K562 (cell line): ENCODE data around the gene TNPO3. TPM values are rescaled to one million over a fixed set of nuclear protein-coding genes. Genes with fewer than 3 reads are reported as not detected.

Experiments
- ATAC-seq: fragments of 200-7000 bp; cut with Tn5 transposase; 3 replicates; pipeline ENCODE4 v1.9.1; 2020; ENCODE audit warnings: moderate library complexity
- BruUV-seq: library from RNA; stranded (reverse); fragments of 400-500 nt; replicated peaks from 2 replicates; lab custom pipeline; 2021; lab: Mats Ljungman, UMichigan
- CTCF ChIA-PET: fragments of 300-600 bp; formaldehyde crosslinking; extraction: SDS; loops from one replicate; lab custom pipeline; 2021; ENCODE audit warnings: low intra/inter-chr PET ratio; lab: Yijun Ruan, JAX
- POLR2A ChIA-PET: fragments of 300-600, 350-650 bp; sonication (Branson Sonifier 250); formaldehyde crosslinking; extraction: SDS; loops from one replicate; lab custom pipeline; 2021; ENCODE audit warnings: antibody characterized with exemption, inconsistent platforms; lab: Yijun Ruan, JAX
- DNase-seq, 4 experiments: peaks; one replicate each; pipeline versions ENCODE4 v3.0.0 to v3.0.0-alpha.2; 2011 to 2018; ENCODE audit warnings: low spot score in 3 of 4, mixed read lengths in 3 of 4; ENCODE audit errors: extremely low read depth in 1 of 4
- FAIRE-seq: peaks from 2 replicates; lab custom pipeline; 2011; peaks lifted over from hg19 to GRCh38; lab: Jason Lieb, UNC
- H2AFZ ChIP-seq: 2 replicates; pipeline ENCODE4 v1.6.0; 2011; ENCODE audit warnings: low read depth, low read length, control low read depth, inconsistent platforms
- H3K27ac ChIP-seq: fragments of 200-600 bp; 3 replicates; pipeline ENCODE4 v1.8.0; 2011; ENCODE audit warnings: low read depth, mild to moderate bottlenecking, control low read depth, inconsistent platforms, low read length, moderate library complexity, mixed read lengths; ENCODE audit errors: extremely low read depth
- H3K27me3 ChIP-seq, 2 experiments: fragments of 300-600 bp in 1 of 2; 2 replicates in 1 of 2; 3 replicates in 1 of 2; pipeline versions ENCODE4 v1.6.0 to v1.8.0; 2011; ENCODE audit warnings: inconsistent platforms in 2 of 2, low read length in 2 of 2, mild to moderate bottlenecking in 1 of 2, mixed read lengths in 1 of 2, moderate library complexity in 1 of 2; ENCODE audit not compliant: control insufficient read depth in 2 of 2, insufficient read depth in 2 of 2
- H3K36me3 ChIP-seq: fragments of 300-600 bp; 3 replicates; pipeline ENCODE4 v1.8.0; 2011; ENCODE audit warnings: mild to moderate bottlenecking, low read length, inconsistent platforms; ENCODE audit not compliant: control insufficient read depth, insufficient read depth
- H3K4me1 ChIP-seq, 2 experiments: fragments of 200-600 bp in 1 of 2; replicated peaks in 1 of 2; 2 replicates in 1 of 2; 3 replicates in 1 of 2; pipeline versions ENCODE4 v1.5.1 to v1.8.0; 2011; ENCODE audit warnings: inconsistent platforms in 2 of 2, low read length in 2 of 2, mild to moderate bottlenecking in 1 of 2, mixed read lengths in 1 of 2, moderate library complexity in 1 of 2; ENCODE audit not compliant: control insufficient read depth in 2 of 2, insufficient read depth in 2 of 2
- H3K4me2 ChIP-seq: 2 replicates; pipeline ENCODE4 v1.6.1; 2011; ENCODE audit warnings: low read length, control low read depth, inconsistent platforms, mixed read lengths; ENCODE audit not compliant: insufficient read depth
- H3K4me3 ChIP-seq: fragments of 200-600 bp; sonication (generic), shearing (Covaris generic); 2 replicates; pipeline ENCODE4 v1.5.1; 2016; ENCODE audit warnings: control low read depth, inconsistent platforms
- H3K79me2 ChIP-seq: fragments of 200-600 bp; 3 replicates; pipeline ENCODE4 v1.8.0; 2011; ENCODE audit warnings: low read length, inconsistent platforms; ENCODE audit not compliant: control insufficient read depth, insufficient read depth
- H3K9ac ChIP-seq, 2 experiments: 2 replicates each; pipeline versions ENCODE4 v1.6.0 to v1.6.1; 2011; ENCODE audit warnings: low read depth in 2 of 2, low read length in 2 of 2, control low read depth in 1 of 2, inconsistent platforms in 1 of 2, mild to moderate bottlenecking in 1 of 2, mixed read lengths in 1 of 2; ENCODE audit not compliant: insufficient read depth in 1 of 2
- H3K9me1 ChIP-seq: one replicate; pipeline ENCODE4 v1.6.0; 2011; ENCODE audit warnings: inconsistent platforms, mild to moderate bottlenecking, low read length, moderate library complexity; ENCODE audit not compliant: control insufficient read depth, insufficient read depth
- H3K9me3 ChIP-seq: replicated peaks from 2 replicates; pipeline ENCODE4 v1.5.1; 2011; ENCODE audit warnings: low read depth, low read length, inconsistent platforms; ENCODE audit not compliant: control insufficient read depth, insufficient read depth
- H4K20me1 ChIP-seq: replicated peaks from 2 replicates; pipeline ENCODE4 v1.6.1; 2011; ENCODE audit warnings: low read length, inconsistent platforms, mixed read lengths; ENCODE audit not compliant: control insufficient read depth, insufficient read depth
- ELF1 ChIP-seq: fragments of 200-800 bp; sonication (Bioruptor generic); IDR thresholded peaks from 2 replicates; pipeline ENCODE4 v1.6.1; 2016; ENCODE audit warnings: missing genetic modification characterization, missing compliant biosample characterization
- NFXL1 ChIP-seq: fragments of 450-650 bp; formaldehyde crosslinking; IDR thresholded peaks from 2 replicates; pipeline ENCODE4 v1.4.0; 2021; ENCODE audit warnings: mild to moderate bottlenecking
- ZFP1 ChIP-seq: fragments of 450-650 bp; formaldehyde crosslinking; IDR thresholded peaks from 2 replicates; pipeline ENCODE4 v1.4.0; 2020; ENCODE audit warnings: mild to moderate bottlenecking, mixed read lengths
- WGBS: fragments of 100-300 bp; shearing (Covaris generic); methylation state at CpG from one replicate; pipeline ENCODE4 v1.1.6; 2016; ENCODE audit warnings: low coverage, mixed read lengths; ENCODE audit not compliant: insufficient coverage; ENCODE audit errors: missing lambda C conversion rate; 5-methylcytosine and 5-hydroxymethylcytosine counted together
- in situ Hi-C: fragments of 300-500 bp; cut with MboI; formaldehyde crosslinking; loops from 4 replicates; pipeline ENCODE4 v1.15.0; 2018; ENCODE audit warnings: inconsistent platforms, mixed read lengths
- intact Hi-C: fragments of 100-400 bp; cut with micrococcal nuclease; formaldehyde crosslinking; loops from 2 replicates; pipeline ENCODE4 v1.14.2; 2022
- polyA plus RNA-seq, 8 experiments: library from polyadenylated mRNA; depleted of rRNA in 4 of 8; stranded (reverse) in 5 of 8; unstranded in 3 of 8; fragments of >200 nt; fragmentation: Nextera tagmentation in 2 of 8; fragmentation: Illumina TruSeq in 1 of 8; extraction: Ambion mirVana in 2 of 8; extraction: Trizol in 1 of 8; gene quantifications; 2 replicates each; pipeline versions ENCODE4 v1.2.1 to v1.2.3, GENCODE V29; 2011 to 2014; ENCODE audit warnings: inconsistent platforms in 1 of 8, missing spikeins in 1 of 8
- total RNA-seq, 7 experiments: library from RNA; depleted of rRNA in 6 of 7; stranded (reverse); fragments of >200 nt in 6 of 7; fragmentation: Illumina TruSeq in 2 of 7; extraction: Trizol in 2 of 7; gene quantifications; 2 replicates each; pipeline versions ENCODE4 v1.2.1 to v1.2.3, GENCODE V29; 2011 to 2021; ENCODE audit warnings: low replicate concordance in 1 of 7
- TF ChIP-seq, protein P1 (sequence below), 2 experiments: IDR thresholded peaks; 2 replicates each; pipeline ENCODE4 v1.6.1; 2011; ENCODE audit warnings: borderline replicate concordance in 1 of 2, control low read depth in 1 of 2, low read depth in 1 of 2, low read length in 1 of 2, mild to moderate bottlenecking in 1 of 2, mixed read lengths in 1 of 2, moderate library complexity in 1 of 2; ENCODE audit not compliant: insufficient read depth in 1 of 2, insufficient read length in 1 of 2, poor library complexity in 1 of 2, severe bottlenecking in 1 of 2; ENCODE audit errors: extremely low read depth in 1 of 2
- TF ChIP-seq, protein P2 (sequence below): fragments of 450-650 bp; formaldehyde crosslinking; IDR thresholded peaks from 2 replicates; pipeline ENCODE4 v1.4.0; 2020; ENCODE audit warnings: mild to moderate bottlenecking, moderate library complexity
- TF ChIP-seq, protein P3 (sequence below), 2 experiments: fragments of 200-800 bp in 1 of 2; sonication (Bioruptor generic) in 1 of 2; sonication (generic) in 1 of 2; formaldehyde crosslinking in 1 of 2; IDR thresholded peaks in 1 of 2; conservative IDR thresholded peaks in 1 of 2; 2 replicates each; pipeline versions ENCODE4 v1.5.0 to v1.6.1; 2016 to 2020; ENCODE audit warnings: missing compliant biosample characterization in 1 of 2, missing genetic modification characterization in 1 of 2, missing genetic modification reagents in 1 of 2
- TF ChIP-seq, protein P4 (sequence below): sonication (generic); formaldehyde crosslinking; IDR thresholded peaks from 2 replicates; pipeline ENCODE4 v1.8.0; 2023; ENCODE audit warnings: missing genetic modification reagents, mild to moderate bottlenecking, borderline replicate concordance

The TNPO3 gene
- total and polyA plus RNA-seq, 9 of the 15 experiments (the other 6 are each of a cell fraction or from before 2014, with no cell fraction given), result 35.8 to 125 (median 110) TPM

- ChIA-PET CTCF (no interaction called here), POLR2A (interaction anchor here (0.5 to 5.6 kb wide), 18 partner anchors 10 to 770 kb away, joined by 3 to 149 read pairs (median 3); no protein-coding TSS in a partner anchor)
- no peaks in the 10 kb centered on the region for H3K9me3 ChIP-seq
- H2AFZ ChIP-seq, result peak overlapping the region; percentile 96
- no peaks in the 10 kb centered on the region for H3K9me1 ChIP-seq
- in situ Hi-C loops, result no loop called here
- TSS peak; percentile 87 for BruUV-seq
- intact Hi-C loops, result no loop called here
- under 1% methylated on average over 9 of the region's 9 CpGs for WGBS
- H3K4me2 ChIP-seq, result peak overlapping the region; percentile 99
- H3K27me3 ChIP-seq, result no peaks in the 10 kb centered on the region
- FAIRE-seq (no peak), DNase-seq (no peak), ATAC-seq (peak; percentile 52)
- H4K20me1 ChIP-seq, result peaks cover 21% of the 10 kb centered on the region
- peak overlapping the region; percentile 99 for H3K27ac ChIP-seq
- peak overlapping the region; percentile 80 for H3K4me3 ChIP-seq
- H3K4me1 ChIP-seq, result peaks cover 18 to 21% of the 10 kb centered on the region in 2 experiments; a peak in 4 of 5 replicates
- H3K36me3 ChIP-seq, result peaks cover 17% of the 10 kb centered on the region
- H3K9ac ChIP-seq, result peak overlapping the region; percentile 98 to 99
- H3K79me2 ChIP-seq, result peaks cover 52% of the 10 kb centered on the region
- TF ChIP-seq, protein P1, sequence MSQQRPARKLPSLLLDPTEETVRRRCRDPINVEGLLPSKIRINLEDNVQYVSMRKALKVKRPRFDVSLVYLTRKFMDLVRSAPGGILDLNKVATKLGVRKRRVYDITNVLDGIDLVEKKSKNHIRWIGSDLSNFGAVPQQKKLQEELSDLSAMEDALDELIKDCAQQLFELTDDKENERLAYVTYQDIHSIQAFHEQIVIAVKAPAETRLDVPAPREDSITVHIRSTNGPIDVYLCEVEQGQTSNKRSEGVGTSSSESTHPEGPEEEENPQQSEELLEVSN (IDR thresholded peaks at IDR 0.05; ENCODE audit: borderline replicate concordance in 1 of 2, extremely low read depth in 1 of 2, insufficient read depth in 1 of 2, insufficient read length in 1 of 2, low read depth in 1 of 2, low read length in 1 of 2, poor library complexity in 1 of 2, severe bottlenecking in 1 of 2), result peak in 1 of 2 experiments; percentile 4
- TF ChIP-seq, protein P2, sequence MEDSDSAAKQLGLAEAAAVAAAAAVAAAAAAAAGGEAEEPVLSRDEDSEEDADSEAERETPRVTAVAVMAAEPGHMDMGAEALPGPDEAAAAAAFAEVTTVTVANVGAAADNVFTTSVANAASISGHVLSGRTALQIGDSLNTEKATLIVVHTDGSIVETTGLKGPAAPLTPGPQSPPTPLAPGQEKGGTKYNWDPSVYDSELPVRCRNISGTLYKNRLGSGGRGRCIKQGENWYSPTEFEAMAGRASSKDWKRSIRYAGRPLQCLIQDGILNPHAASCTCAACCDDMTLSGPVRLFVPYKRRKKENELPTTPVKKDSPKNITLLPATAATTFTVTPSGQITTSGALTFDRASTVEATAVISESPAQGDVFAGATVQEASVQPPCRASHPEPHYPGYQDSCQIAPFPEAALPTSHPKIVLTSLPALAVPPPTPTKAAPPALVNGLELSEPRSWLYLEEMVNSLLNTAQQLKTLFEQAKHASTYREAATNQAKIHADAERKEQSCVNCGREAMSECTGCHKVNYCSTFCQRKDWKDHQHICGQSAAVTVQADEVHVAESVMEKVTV (CRISPR knock-in tag), result 0 out of 2 replicates have a peak, but pooled peaks have one; percentile 24
- TF ChIP-seq NFXL1 (CRISPR knock-in tag) (0 out of 2 replicates have a peak, but pooled peaks have one; percentile 28), ZFP1 (CRISPR knock-in tag) (no peak), ELF1 (tag) (peak; percentile 73)
- TF ChIP-seq, protein P3, sequence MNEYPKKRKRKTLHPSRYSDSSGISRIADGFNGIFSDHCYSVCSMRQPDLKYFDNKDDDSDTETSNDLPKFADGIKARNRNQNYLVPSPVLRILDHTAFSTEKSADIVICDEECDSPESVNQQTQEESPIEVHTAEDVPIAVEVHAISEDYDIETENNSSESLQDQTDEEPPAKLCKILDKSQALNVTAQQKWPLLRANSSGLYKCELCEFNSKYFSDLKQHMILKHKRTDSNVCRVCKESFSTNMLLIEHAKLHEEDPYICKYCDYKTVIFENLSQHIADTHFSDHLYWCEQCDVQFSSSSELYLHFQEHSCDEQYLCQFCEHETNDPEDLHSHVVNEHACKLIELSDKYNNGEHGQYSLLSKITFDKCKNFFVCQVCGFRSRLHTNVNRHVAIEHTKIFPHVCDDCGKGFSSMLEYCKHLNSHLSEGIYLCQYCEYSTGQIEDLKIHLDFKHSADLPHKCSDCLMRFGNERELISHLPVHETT (CRISPR knock-in tag; conservative IDR thresholded peaks at IDR 0.05 in 1 of 2, IDR thresholded peaks at IDR 0.05 in 1 of 2), result no peak
- TF ChIP-seq, protein P4, sequence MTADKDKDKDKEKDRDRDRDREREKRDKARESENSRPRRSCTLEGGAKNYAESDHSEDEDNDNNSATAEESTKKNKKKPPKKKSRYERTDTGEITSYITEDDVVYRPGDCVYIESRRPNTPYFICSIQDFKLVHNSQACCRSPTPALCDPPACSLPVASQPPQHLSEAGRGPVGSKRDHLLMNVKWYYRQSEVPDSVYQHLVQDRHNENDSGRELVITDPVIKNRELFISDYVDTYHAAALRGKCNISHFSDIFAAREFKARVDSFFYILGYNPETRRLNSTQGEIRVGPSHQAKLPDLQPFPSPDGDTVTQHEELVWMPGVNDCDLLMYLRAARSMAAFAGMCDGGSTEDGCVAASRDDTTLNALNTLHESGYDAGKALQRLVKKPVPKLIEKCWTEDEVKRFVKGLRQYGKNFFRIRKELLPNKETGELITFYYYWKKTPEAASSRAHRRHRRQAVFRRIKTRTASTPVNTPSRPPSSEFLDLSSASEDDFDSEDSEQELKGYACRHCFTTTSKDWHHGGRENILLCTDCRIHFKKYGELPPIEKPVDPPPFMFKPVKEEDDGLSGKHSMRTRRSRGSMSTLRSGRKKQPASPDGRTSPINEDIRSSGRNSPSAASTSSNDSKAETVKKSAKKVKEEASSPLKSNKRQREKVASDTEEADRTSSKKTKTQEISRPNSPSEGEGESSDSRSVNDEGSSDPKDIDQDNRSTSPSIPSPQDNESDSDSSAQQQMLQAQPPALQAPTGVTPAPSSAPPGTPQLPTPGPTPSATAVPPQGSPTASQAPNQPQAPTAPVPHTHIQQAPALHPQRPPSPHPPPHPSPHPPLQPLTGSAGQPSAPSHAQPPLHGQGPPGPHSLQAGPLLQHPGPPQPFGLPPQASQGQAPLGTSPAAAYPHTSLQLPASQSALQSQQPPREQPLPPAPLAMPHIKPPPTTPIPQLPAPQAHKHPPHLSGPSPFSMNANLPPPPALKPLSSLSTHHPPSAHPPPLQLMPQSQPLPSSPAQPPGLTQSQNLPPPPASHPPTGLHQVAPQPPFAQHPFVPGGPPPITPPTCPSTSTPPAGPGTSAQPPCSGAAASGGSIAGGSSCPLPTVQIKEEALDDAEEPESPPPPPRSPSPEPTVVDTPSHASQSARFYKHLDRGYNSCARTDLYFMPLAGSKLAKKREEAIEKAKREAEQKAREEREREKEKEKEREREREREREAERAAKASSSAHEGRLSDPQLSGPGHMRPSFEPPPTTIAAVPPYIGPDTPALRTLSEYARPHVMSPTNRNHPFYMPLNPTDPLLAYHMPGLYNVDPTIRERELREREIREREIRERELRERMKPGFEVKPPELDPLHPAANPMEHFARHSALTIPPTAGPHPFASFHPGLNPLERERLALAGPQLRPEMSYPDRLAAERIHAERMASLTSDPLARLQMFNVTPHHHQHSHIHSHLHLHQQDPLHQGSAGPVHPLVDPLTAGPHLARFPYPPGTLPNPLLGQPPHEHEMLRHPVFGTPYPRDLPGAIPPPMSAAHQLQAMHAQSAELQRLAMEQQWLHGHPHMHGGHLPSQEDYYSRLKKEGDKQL (CRISPR knock-in tag), result peak; percentile 8; the same call in 1 of the 2 replicates
These were observed 444 bp upstream of the TNPO3 start for GRCh38 chr7:129055294-129055816.
